ENCODE data around the gene LMF1.

- TF ChIP-seq CTCF (IDR thresholded peaks at IDR 0.05) (no peak), ZFX (IDR thresholded peaks at IDR 0.05; ENCODE audit: borderline replicate concordance) (no peak)
Measured at GRCh38 chr16:875182-876040, 95.4 kb downstream of the LMF1 start.
